HepG2 (cell line): ENCODE data around the gene GALNT9. TPM values are rescaled to one million over a fixed set of nuclear protein-coding genes. Genes with fewer than 3 reads are reported as not detected.

Source experiments
- ATAC-seq: fragments of 200-7000 bp; cut with Tn5 transposase; 3 replicates; pipeline ENCODE4 v1.9.1; 2020; ENCODE audit warnings: mild to moderate bottlenecking, moderate library complexity
- BruUV-seq: library from RNA; stranded (reverse); fragments of 400-500 nt; replicated peaks from 2 replicates; lab custom pipeline; 2021; lab: Mats Ljungman, UMichigan
- CTCF ChIA-PET: fragments of 300-600 bp; formaldehyde crosslinking; extraction: SDS; loops from one replicate; lab custom pipeline; 2021; ENCODE audit warnings: low total read pairs, inconsistent platforms, low intra/inter-chr PET ratio; lab: Yijun Ruan, JAX
- POLR2A ChIA-PET: fragments of 350-600 bp; sonication (Branson Sonifier 250); formaldehyde crosslinking; loops from one replicate; lab custom pipeline; 2020; ENCODE audit warnings: antibody characterized with exemption, inconsistent platforms; lab: Yijun Ruan, JAX
- DNase-seq: peaks from one replicate; pipeline ENCODE4 v3.0.0-alpha.2; 2015; ENCODE audit warnings: low spot score
- FAIRE-seq: peaks from 3 replicates; lab custom pipeline; 2011; peaks lifted over from hg19 to GRCh38; lab: Jason Lieb, UNC
- H2AFZ ChIP-seq: one replicate; pipeline ENCODE4 v1.6.1; 2011; ENCODE audit warnings: low read length, inconsistent platforms
- H3K27ac ChIP-seq: fragments of 300-600 bp; 3 replicates; pipeline ENCODE4 v1.8.0; 2011; ENCODE audit warnings: mixed run types, mild to moderate bottlenecking, mixed read lengths, low read length, inconsistent platforms; ENCODE audit not compliant: insufficient read depth; ENCODE audit errors: extremely low read length
- H3K27me3 ChIP-seq, 2 experiments: fragments of 200-600 bp in 1 of 2; 2 replicates in 1 of 2; 3 replicates in 1 of 2; pipeline versions ENCODE4 v1.6.0 to v1.8.0; 2011; ENCODE audit warnings: low read length in 2 of 2, mild to moderate bottlenecking in 2 of 2, moderate library complexity in 2 of 2, inconsistent platforms in 1 of 2; ENCODE audit not compliant: insufficient read depth in 2 of 2, control insufficient read depth in 1 of 2
- H3K36me3 ChIP-seq, 2 experiments: fragments of 200-600 bp in 1 of 2; replicated peaks in 1 of 2; 2 replicates in 1 of 2; 3 replicates in 1 of 2; pipeline versions ENCODE4 v1.5.1 to v1.8.0; 2011; ENCODE audit warnings: low read length in 2 of 2, inconsistent platforms in 1 of 2; ENCODE audit not compliant: insufficient read depth in 2 of 2, control insufficient read depth in 1 of 2
- H3K4me1 ChIP-seq: 2 replicates; pipeline ENCODE4 v1.5.1; 2012; ENCODE audit warnings: low read length, inconsistent platforms; ENCODE audit not compliant: insufficient read depth
- H3K4me2 ChIP-seq: 2 replicates; pipeline ENCODE4 v1.6.0; 2011; ENCODE audit warnings: low read depth, low read length, inconsistent platforms
- H3K4me3 ChIP-seq, 3 experiments: fragments of 200-600 bp in 1 of 3; sonication (generic), shearing (Covaris generic) in 1 of 3; replicated peaks in 1 of 3; 2 replicates each; pipeline ENCODE4 v1.5.1; 2011 to 2016; ENCODE audit warnings: low read length in 3 of 3, inconsistent platforms in 2 of 3, low read depth in 2 of 3, mild to moderate bottlenecking in 2 of 3, control low read depth in 1 of 3, mixed read lengths in 1 of 3; ENCODE audit not compliant: insufficient read depth in 1 of 3
- H3K79me2 ChIP-seq: one replicate; pipeline ENCODE4 v1.6.1; 2011; ENCODE audit warnings: low read length, inconsistent platforms; ENCODE audit not compliant: insufficient read depth
- H3K9ac ChIP-seq: 2 replicates; pipeline ENCODE4 v1.6.0; 2011; ENCODE audit warnings: mild to moderate bottlenecking, low read depth, low read length, inconsistent platforms; ENCODE audit not compliant: insufficient read depth
- H3K9me3 ChIP-seq: 2 replicates; pipeline ENCODE4 v1.5.1; 2012; ENCODE audit warnings: mild to moderate bottlenecking, low read length
- H4K20me1 ChIP-seq: 2 replicates; pipeline ENCODE4 v1.6.0; 2011; ENCODE audit warnings: inconsistent platforms, mild to moderate bottlenecking, low read length, moderate library complexity; ENCODE audit not compliant: insufficient read depth
- CEBPG ChIP-seq: IDR thresholded peaks from 2 replicates; pipeline ENCODE4 v1.6.1; 2016
- EHMT2 ChIP-seq: fragments of 200-600 bp; sonication (generic); IDR thresholded peaks from 2 replicates; pipeline ENCODE4 v1.7.0; 2017; ENCODE audit warnings: antibody characterized with exemption, low read depth, low read length, borderline replicate concordance
- MAX ChIP-seq: IDR thresholded peaks from 2 replicates; pipeline ENCODE4 v1.6.1; 2012; ENCODE audit warnings: inconsistent platforms
- PBX2 ChIP-seq: IDR thresholded peaks from 2 replicates; pipeline ENCODE4 v1.6.1; 2016; ENCODE audit warnings: control low read depth
- PHB2 ChIP-seq: fragments of 450-650 bp; IDR thresholded peaks from 2 replicates; pipeline ENCODE4 v1.6.1; 2018; ENCODE audit not compliant: partially characterized antibody
- RFXAP ChIP-seq: sonication (generic); formaldehyde crosslinking; IDR thresholded peaks from 2 replicates; pipeline ENCODE4 v1.4.0; 2020; ENCODE audit warnings: missing genetic modification reagents, borderline replicate concordance
- SAP130 ChIP-seq: IDR thresholded peaks from 2 replicates; pipeline ENCODE4 v1.6.1; 2016; ENCODE audit warnings: low read depth
- SSRP1 ChIP-seq: IDR thresholded peaks from 2 replicates; pipeline ENCODE4 v1.6.1; 2016; ENCODE audit warnings: control low read depth
- ZNF10 ChIP-seq: sonication (generic); formaldehyde crosslinking; IDR thresholded peaks from 2 replicates; pipeline ENCODE4 v1.4.0; 2020; ENCODE audit warnings: mild to moderate bottlenecking, low read depth, missing genetic modification reagents, borderline replicate concordance
- ZNF160 ChIP-seq: sonication (generic); formaldehyde crosslinking; IDR thresholded peaks from 2 replicates; pipeline ENCODE4 v1.8.0; 2022; ENCODE audit warnings: mild to moderate bottlenecking, inconsistent platforms, missing genetic modification reagents
- ZNF614 ChIP-seq: IDR thresholded peaks from 2 replicates; pipeline ENCODE4 v1.6.1; 2018; ENCODE audit warnings: missing biosample characterization, missing genetic modification reagents, inconsistent platforms, borderline replicate concordance
- ZSCAN31 ChIP-seq: sonication (generic); formaldehyde crosslinking; IDR thresholded peaks from 2 replicates; pipeline ENCODE4 v1.5.0; 2020; ENCODE audit warnings: low read depth, mild to moderate bottlenecking, missing genetic modification reagents
- WGBS: methylation state at CpG from one replicate; pipeline ENCODE4 v1.1.6; 2017; ENCODE audit warnings: low lambda C conversion rate; 5-methylcytosine and 5-hydroxymethylcytosine counted together
- in situ Hi-C: cut with HindIII; loops from 2 replicates; pipeline ENCODE4 v1.10.0; 2017; ENCODE audit warnings: low pct_unique_long_range_greater_than_20kb; ENCODE audit not compliant: extremely low pct_ligation_motif_present
- intact Hi-C: fragments of 100-400 bp; cut with micrococcal nuclease; formaldehyde crosslinking; loops from one replicate; pipeline ENCODE4 v1.10.0; 2022; ENCODE audit not compliant: unreplicated experiment
- polyA plus RNA-seq, 8 experiments: library from polyadenylated mRNA; depleted of rRNA in 3 of 8; stranded (reverse) in 7 of 8; unstranded in 1 of 8; fragments of >200 nt; fragmentation: Illumina TruSeq in 4 of 8; extraction: Trizol in 4 of 8; gene quantifications; 2 replicates each; pipeline versions ENCODE4 v1.2.1 to v1.2.3, GENCODE V29; 2011 to 2016; ENCODE audit warnings: low read depth in 4 of 8, missing spikeins in 1 of 8, mixed read lengths in 1 of 8; ENCODE audit not compliant: insufficient read depth in 1 of 8
- total RNA-seq, 5 experiments: library from RNA; depleted of rRNA; stranded (reverse); fragments of >200 nt; fragmentation: Illumina TruSeq; extraction: Trizol; gene quantifications; 2 replicates each; pipeline ENCODE4 v1.2.3, GENCODE V29; 2016; ENCODE audit warnings: low read depth in 1 of 5
- TF ChIP-seq, protein P1 (sequence below): sonication (generic); formaldehyde crosslinking; IDR thresholded peaks from 2 replicates; pipeline ENCODE4 v1.4.0; 2020; ENCODE audit warnings: missing genetic modification reagents
- TF ChIP-seq, protein P2 (sequence below): sonication (generic); formaldehyde crosslinking; IDR thresholded peaks from 2 replicates; pipeline ENCODE4 v1.4.0; 2020; ENCODE audit warnings: missing genetic modification reagents

GALNT9 gene
- total and polyA plus RNA-seq, 2 of the 13 experiments (the other 11 are each of a cell fraction or from before 2014, with no cell fraction given) = 0.04 TPM; not detected in 1

DNA sequence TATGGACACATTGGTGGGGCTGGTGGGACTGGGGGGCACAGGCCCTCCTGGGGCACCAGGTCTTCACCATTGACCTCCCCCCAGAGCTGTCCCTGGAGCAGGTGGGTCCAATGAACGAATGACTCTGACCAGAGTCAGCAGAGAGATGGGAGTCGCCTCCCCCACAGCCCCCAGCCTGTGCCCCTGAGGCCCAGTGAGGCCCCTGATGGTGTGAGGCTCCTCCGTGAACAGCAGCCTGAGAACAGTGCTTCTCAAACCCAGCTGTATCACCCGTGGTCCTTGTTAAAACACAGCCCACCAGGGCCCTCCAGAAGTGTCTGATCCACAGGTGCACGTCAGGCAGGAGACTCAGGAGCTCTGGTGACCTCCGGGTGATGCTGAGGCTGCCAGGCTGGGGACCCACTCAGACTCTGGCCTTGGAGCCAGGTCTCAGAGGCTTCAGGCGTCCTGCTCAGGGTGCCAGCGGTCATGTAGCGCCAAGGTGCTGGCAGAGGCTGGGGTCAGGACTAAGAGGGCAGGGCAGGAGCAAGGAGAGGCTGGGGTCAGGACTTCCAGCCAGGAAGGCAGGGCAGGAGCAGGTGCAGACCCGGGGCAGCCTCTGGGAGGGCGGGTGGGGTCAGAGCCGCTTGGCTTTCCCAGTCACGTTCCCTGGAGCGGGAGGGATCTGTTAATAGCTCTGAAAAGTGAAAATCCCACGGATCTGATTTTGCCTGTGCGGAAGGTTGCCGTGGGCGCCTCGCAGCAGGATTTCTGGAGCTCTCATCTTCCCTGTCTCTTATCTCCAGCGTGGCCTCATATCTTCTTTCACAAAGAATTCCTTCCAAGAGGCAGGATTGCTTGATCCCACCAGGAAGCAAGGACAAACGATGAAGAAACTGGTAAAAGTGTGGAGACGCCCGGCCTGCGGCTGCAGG, 35.0 kb downstream of the GALNT9 start:
- no TSS peak for BruUV-seq
- ATAC-seq = no peak
- Histone ChIP-seq H3K79me2 (no peaks in the 10 kb centered on the region), H2AFZ (no peak overlapping the region), H3K9me3 (no peaks in the 10 kb centered on the region), H3K4me3 (no peak overlapping the region), H3K4me2 (no peak overlapping the region), H3K27ac (no peak overlapping the region), H3K9ac (no peak overlapping the region), H3K36me3 (no peaks in the 10 kb centered on the region), H3K27me3 (peaks cover 1 to 62% of the 10 kb centered on the region in 2 experiments; a peak in 4 of 5 replicates)
- CTCF ChIA-PET = no interaction called here
- in situ Hi-C loops (no loop called here), intact Hi-C loops (no loop called here)
- WGBS = 33% methylated on average over 9 of the region's 24 CpGs
- TF ChIP-seq ZNF614 (CRISPR knock-in tag) (no peak), SSRP1 (no peak), PHB2 (no peak), EHMT2 (no peak), RFXAP (no peak), ZSCAN31 (CRISPR knock-in tag) (no peak), MAX (no peak), ZNF160 (CRISPR knock-in tag) (no peak), SAP130 (CRISPR knock-in tag) (no peak), CEBPG (CRISPR knock-in tag) (no peak), ZNF10 (no peak), PBX2 (CRISPR knock-in tag) (no peak)
- TF ChIP-seq, protein P1, sequence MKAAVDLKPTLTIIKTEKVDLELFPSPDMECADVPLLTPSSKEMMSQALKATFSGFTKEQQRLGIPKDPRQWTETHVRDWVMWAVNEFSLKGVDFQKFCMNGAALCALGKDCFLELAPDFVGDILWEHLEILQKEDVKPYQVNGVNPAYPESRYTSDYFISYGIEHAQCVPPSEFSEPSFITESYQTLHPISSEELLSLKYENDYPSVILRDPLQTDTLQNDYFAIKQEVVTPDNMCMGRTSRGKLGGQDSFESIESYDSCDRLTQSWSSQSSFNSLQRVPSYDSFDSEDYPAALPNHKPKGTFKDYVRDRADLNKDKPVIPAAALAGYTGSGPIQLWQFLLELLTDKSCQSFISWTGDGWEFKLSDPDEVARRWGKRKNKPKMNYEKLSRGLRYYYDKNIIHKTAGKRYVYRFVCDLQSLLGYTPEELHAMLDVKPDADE (CRISPR knock-in tag) = no peak
- TF ChIP-seq, protein P2, sequence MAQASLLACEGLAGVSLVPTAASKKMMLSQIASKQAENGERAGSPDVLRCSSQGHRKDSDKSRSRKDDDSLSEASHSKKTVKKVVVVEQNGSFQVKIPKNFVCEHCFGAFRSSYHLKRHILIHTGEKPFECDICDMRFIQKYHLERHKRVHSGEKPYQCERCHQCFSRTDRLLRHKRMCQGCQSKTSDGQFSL (CRISPR knock-in tag) = no peak
- TF ChIP-seq, all 625 proteins: peak for 0
- POLR2A ChIA-PET = no interaction called here
- FAIRE-seq = no peak
- no peaks in the 10 kb centered on the region for H4K20me1 ChIP-seq
- no peaks in the 10 kb centered on the region for H3K4me1 ChIP-seq
- DNase-seq = no peak
